ENCODE data around the gene SOHLH1.

The SOHLH1 gene

GRCh38 chr9:135729480-135729879 is 30.2 kb upstream of the SOHLH1 start:
- no peak for DNase-seq (ENCODE audit: low read depth, low spot score)

GRCh38 chr9:135728436-135729110 is 29.3 kb upstream of the SOHLH1 start:
- no peak for DNase-seq (ENCODE audit: low read depth, low spot score)

- no peak for DNase-seq (ENCODE audit: low read depth, low spot score)
These were observed 28.1 kb upstream of the SOHLH1 start for GRCh38 chr9:135727257-135727875.

GRCh38 chr9:135726138-135726853 is 27.0 kb upstream of the SOHLH1 start:
- no peak for DNase-seq (ENCODE audit: low read depth, low spot score)

- DNase-seq (ENCODE audit: low read depth, low spot score), result no peak
These were observed 25.0 kb upstream of the SOHLH1 start for GRCh38 chr9:135724186-135724787.

GRCh38 chr9:135722365-135722764 is 23.1 kb upstream of the SOHLH1 start:
- no peak for DNase-seq (ENCODE audit: low read depth, low spot score)

GRCh38 chr9:135719472-135719871 is 20.2 kb upstream of the SOHLH1 start:
- DNase-seq (ENCODE audit: low read depth, low spot score), result no peak

GRCh38 chr9:135718616-135719015 is 19.3 kb upstream of the SOHLH1 start:
- no peak for DNase-seq (ENCODE audit: low read depth, low spot score)

GRCh38 chr9:135717410-135717809 is 18.1 kb upstream of the SOHLH1 start:
- no peak for DNase-seq (ENCODE audit: low read depth, low spot score)

- no peak for DNase-seq (ENCODE audit: low read depth, low spot score)
These were observed 16.8 kb upstream of the SOHLH1 start for GRCh38 chr9:135716045-135716444.

- DNase-seq (ENCODE audit: low read depth, low spot score), result no peak
These were observed 15.8 kb upstream of the SOHLH1 start for GRCh38 chr9:135715056-135715595.

- no peak for DNase-seq (ENCODE audit: low read depth, low spot score)
These were observed 15.2 kb upstream of the SOHLH1 start for GRCh38 chr9:135714242-135715055.

- DNase-seq (ENCODE audit: low read depth, low spot score), result no peak
These were observed 13.5 kb upstream of the SOHLH1 start for GRCh38 chr9:135712613-135713295.

GRCh38 chr9:135711881-135712280 is 12.6 kb upstream of the SOHLH1 start:
- no peak for DNase-seq (ENCODE audit: low read depth, low spot score)

- no peak for DNase-seq (ENCODE audit: low read depth, low spot score)
These were observed 12.1 kb upstream of the SOHLH1 start for GRCh38 chr9:135711391-135711790.

- DNase-seq (ENCODE audit: low read depth, low spot score), result no peak
These were observed 8.9 kb upstream of the SOHLH1 start for GRCh38 chr9:135708164-135708563.

- no peak for DNase-seq (ENCODE audit: low read depth, low spot score)
These were observed 8.2 kb upstream of the SOHLH1 start for GRCh38 chr9:135707252-135708138.

GRCh38 chr9:135706288-135706687 is 7.0 kb upstream of the SOHLH1 start:
- DNase-seq (ENCODE audit: low read depth, low spot score), result no peak

- no peak for DNase-seq (ENCODE audit: low read depth, low spot score)
These were observed 6.1 kb upstream of the SOHLH1 start for GRCh38 chr9:135705376-135705775.

- DNase-seq (ENCODE audit: low read depth, low spot score), result no peak
These were observed 5.2 kb upstream of the SOHLH1 start for GRCh38 chr9:135704483-135704882.

Measured in activated CD4-positive, CD25-positive, alpha-beta regulatory T cell treated with anti-CD3 and anti-CD28 coated beads, Interleukin-2, amount 50 U/mL, for 16 hours (primary cell).